Esophagus muscularis mucosa (tissue), 4 donors: ENCODE results near the gene TMEM120B. TPM values are rescaled to one million over a fixed set of nuclear protein-coding genes. Genes with fewer than 3 reads are reported as not detected.

Source experiments
- DNase-seq: peaks from one replicate; pipeline ENCODE4 v3.0.0-alpha.2; 2017; ENCODE audit errors: extremely low spot score
- H3K27ac ChIP-seq, 4 donors: fragments of 200-600 bp; sonication (generic); replicated peaks in 1 of 4; 1 replicate in 3 of 4; 2 replicates in 1 of 4; pipeline ENCODE4 v1.5.1; 2016 to 2019; ENCODE audit warnings: mild to moderate bottlenecking in 1 of 4
- H3K27me3 ChIP-seq, 4 donors: fragments of 200-600 bp; sonication (generic); one replicate each; pipeline versions ENCODE4 v1.5.1 to v1.6.0; 2016 to 2019
- H3K36me3 ChIP-seq, 4 donors: fragments of 200-600 bp; sonication (generic); one replicate each; pipeline ENCODE4 v1.5.1; 2016 to 2019
- H3K4me1 ChIP-seq, 4 donors: fragments of 200-600 bp; sonication (generic); one replicate each; pipeline ENCODE4 v1.5.1; 2016 to 2019
- H3K4me3 ChIP-seq, 4 donors: fragments of 200-600 bp; sonication (generic); 1 replicate in 2 of 4; 2 replicates in 2 of 4; pipeline ENCODE4 v1.5.1; 2016 to 2019; ENCODE audit warnings: mild to moderate bottlenecking in 4 of 4, moderate library complexity in 1 of 4
- H3K9me3 ChIP-seq, 4 donors: fragments of 200-600 bp; sonication (generic); 1 replicate in 3 of 4; 2 replicates in 1 of 4; pipeline ENCODE4 v1.5.1; 2016 to 2019
- CTCF ChIP-seq, 3 experiments: fragments of 200-600 bp in 2 of 3; fragments of 450-650 bp in 1 of 3; sonication (generic) in 2 of 3; IDR thresholded peaks; one replicate each; pipeline ENCODE4 v1.5.1; 2017 to 2019; ENCODE audit warnings: antibody characterized with exemption in 3 of 3, mild to moderate bottlenecking in 2 of 3, moderate library complexity in 1 of 3
- EP300 ChIP-seq: sonication (generic); formaldehyde crosslinking; IDR thresholded peaks from one replicate; pipeline ENCODE4 v1.6.1; 2017; ENCODE audit warnings: antibody characterized with exemption
- POLR2A ChIP-seq: fragments of 450-650 bp; IDR thresholded peaks from one replicate; pipeline ENCODE4 v1.6.1; 2017; ENCODE audit warnings: antibody characterized with exemption, moderate library complexity, mild to moderate bottlenecking, low read depth
- POLR2AphosphoS5 ChIP-seq, 2 donors: sonication (generic); formaldehyde crosslinking; IDR thresholded peaks; one replicate each; pipeline ENCODE4 v1.6.1; 2017; ENCODE audit warnings: antibody characterized with exemption in 2 of 2
- WGBS: methylation state at CpG from one replicate; pipeline ENCODE4 v1.1.5; 2018; 5-methylcytosine and 5-hydroxymethylcytosine counted together
- intact Hi-C: fragments of 100-400 bp; cut with DNase I; formaldehyde crosslinking; loops from one replicate; pipeline ENCODE4 v1.15.1; 2023
- total RNA-seq, 4 donors: library from RNA; depleted of rRNA; stranded (reverse); fragments of >200 nt; gene quantifications; one replicate each; pipeline versions ENCODE4 v1.1.0 to v1.2.1, GENCODE V29; 2016

The TMEM120B gene
- total RNA-seq, 4 donors from 2014 or later: 4.5 to 14.1 (median 6.4) TPM

- WGBS: 78% methylated on average over 11 of the region's 14 CpGs
- H3K27ac ChIP-seq: peak overlapping the region in 3 of 4 donors; percentile 97 to 100 (median 100)
- TF ChIP-seq EP300 (no peak), POLR2AphosphoS5 (IDR thresholded peaks at IDR 0.05) (no peak), POLR2A (no peak), CTCF (IDR thresholded peaks at IDR 0.05) (no peak)
- peaks cover 0 to 12% (median 9%) of the 10 kb centered on the region in 4 donors for H3K36me3 ChIP-seq
- H3K9me3 ChIP-seq: no peaks in the 10 kb centered on the region
- peaks cover 53 to 60% (median 57%) of the 10 kb centered on the region in 4 donors for H3K4me1 ChIP-seq
- H3K27me3 ChIP-seq: no peaks in the 10 kb centered on the region
- peak overlapping the region in 1 of 4 donors; percentile 61 for H3K4me3 ChIP-seq
- intact Hi-C loops: no loop called here
- DNase-seq: no peak
Measured at GRCh38 chr12:121791671-121792551, 79.4 kb downstream of the TMEM120B start.

- WGBS: 100% methylated on average over 1 of the region's 48 CpGs
- no peaks in the 10 kb centered on the region for H3K27me3 ChIP-seq
- DNase-seq: no peak
- intact Hi-C loops: no loop called here
- H3K27ac ChIP-seq: peak overlapping the region; percentile 97 to 100 (median 100)
- peaks cover 58 to 69% (median 66%) of the 10 kb centered on the region in 4 donors for H3K4me1 ChIP-seq
- no peak for TF ChIP-seq EP300
- TF ChIP-seq CTCF (IDR thresholded peaks at IDR 0.05): no peak
- no peak for TF ChIP-seq POLR2AphosphoS5 (IDR thresholded peaks at IDR 0.05)
- no peak for TF ChIP-seq POLR2A
- H3K4me3 ChIP-seq: peak overlapping the region; percentile 59 to 64 (median 60)
- no peaks in the 10 kb centered on the region for H3K9me3 ChIP-seq
- H3K36me3 ChIP-seq: peaks cover 0 to 12% (median 9%) of the 10 kb centered on the region in 4 donors
Measured at GRCh38 chr12:121792607-121793439, 80.3 kb downstream of the TMEM120B start.

GRCh38 chr12:121793440-121793837, 80.9 kb downstream of the TMEM120B start, which contains the start of gene RHOF:
Gene RHOF, minus strand, starts transcription at chr12:121793688. Its CDS starts 55 bp downstream, at chr12:121793633.
- no peaks in the 10 kb centered on the region for H3K9me3 ChIP-seq
- DNase-seq: no peak
- H3K4me3 ChIP-seq: peak within 1 kb of the TSS; percentile 59 to 64 (median 60)
- WGBS: no CpG with 5 or more reads among the region's 36 CpGs
- H3K36me3 ChIP-seq: peaks cover 0 to 12% (median 9%) of the 10 kb centered on the region in 4 donors
- H3K27me3 ChIP-seq: no peaks in the 10 kb centered on the region
- no peak for TF ChIP-seq EP300
- no peak for TF ChIP-seq POLR2A
- TF ChIP-seq CTCF (IDR thresholded peaks at IDR 0.05): no peak
- TF ChIP-seq POLR2AphosphoS5 (IDR thresholded peaks at IDR 0.05): no peak
- intact Hi-C loops: no loop called here
- peaks cover 61 to 74% (median 71%) of the 10 kb centered on the region in 4 donors for H3K4me1 ChIP-seq
- H3K27ac ChIP-seq: peak within 1 kb of the TSS; percentile 97 to 100 (median 100)

GRCh38 chr12:121793838-121794533, 81.4 kb downstream of the TMEM120B start:
- no peaks in the 10 kb centered on the region for H3K27me3 ChIP-seq
- H3K4me1 ChIP-seq: peaks cover 66 to 77% (median 76%) of the 10 kb centered on the region in 4 donors
- peak overlapping the region; percentile 97 to 100 (median 100) for H3K27ac ChIP-seq
- DNase-seq: peak; percentile 96
- H3K4me3 ChIP-seq: peak overlapping the region; percentile 59 to 64 (median 60)
- no peaks in the 10 kb centered on the region for H3K9me3 ChIP-seq
- H3K36me3 ChIP-seq: peaks cover 0 to 12% (median 9%) of the 10 kb centered on the region in 4 donors
- intact Hi-C loops: loop anchor here (1.0 to 2.0 kb wide), 2 partner anchors 18 to 97 kb away; no protein-coding TSS in a partner anchor
- peak; percentile 99 to 100 (median 100) for TF ChIP-seq CTCF (IDR thresholded peaks at IDR 0.05)
- TF ChIP-seq POLR2A: peak; percentile 15
- TF ChIP-seq POLR2AphosphoS5 (IDR thresholded peaks at IDR 0.05): peak in 1 of 2 donors; percentile 84
- TF ChIP-seq EP300: no peak
- WGBS: 0% methylated on average over 6 of the region's 59 CpGs
